SK-N-MC (cell line): ENCODE results near the gene ZCCHC17.

ENCODE experiments used
- EZH2 ChIP-seq: fragments of 200-600 bp; sonication (generic); IDR thresholded peaks from one replicate; pipeline ENCODE4 v1.6.1; 2017; ENCODE audit warnings: antibody characterized with exemption
- FOXP2 ChIP-seq: optimal IDR thresholded peaks from 2 replicates; pipeline ENCODE3; 2011; ENCODE audit warnings: mild to moderate bottlenecking, moderate library complexity; ENCODE audit not compliant: insufficient read depth; ENCODE audit errors: extremely low read length, control extremely low read depth
- POLR2AphosphoS5 ChIP-seq: IDR thresholded peaks from 2 replicates; pipeline ENCODE4 v1.6.1; 2012; ENCODE audit warnings: mild to moderate bottlenecking, low read depth, low read length, borderline replicate concordance

DNA sequence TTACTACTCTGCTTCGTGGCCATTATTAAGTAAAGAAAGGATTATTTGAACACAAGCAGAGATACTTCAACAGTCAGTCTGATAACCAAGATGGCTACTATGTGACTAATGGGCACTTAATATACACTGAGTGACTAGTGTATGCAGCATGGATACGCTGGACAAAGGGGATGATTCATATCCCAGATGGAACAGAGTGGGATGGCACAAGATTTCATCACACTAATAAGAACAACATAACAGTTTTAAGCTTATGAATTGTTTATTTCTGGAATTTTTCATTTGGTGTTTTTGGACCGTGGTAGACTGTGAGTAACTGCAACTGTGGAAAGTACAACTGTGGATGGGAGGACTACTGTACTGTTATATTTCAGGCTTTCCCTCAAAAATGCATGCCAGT lies 9.4 kb downstream of the ZCCHC17 start:
- TF ChIP-seq POLR2AphosphoS5 (no peak), EZH2 (no peak), FOXP2 (no peak)
